Astrocyte of the cerebellum (primary cell): Measurements from ENCODE around the gene ARMC9.
"Not testable (repeated sequence)": the region's sequence is repeated elsewhere in the genome, so short reads cannot be mapped to it uniquely, and the experiment has no call there.

ENCODE experiments used
- DNase-seq: peaks from one replicate; pipeline ENCODE4 v3.0.0-alpha.2; 2011; ENCODE audit warnings: low read depth
- H3K4me3 ChIP-seq: 2 replicates; pipeline ENCODE4 v1.5.1; 2011; ENCODE audit warnings: mild to moderate bottlenecking, low read depth, low read length, moderate library complexity
- CTCF ChIP-seq: IDR thresholded peaks from 2 replicates; pipeline ENCODE4 v1.5.1; 2012; ENCODE audit warnings: low read length, low read depth, moderate library complexity, mild to moderate bottlenecking; ENCODE audit errors: missing control alignments
- in situ Hi-C: cut with HindIII; loops from 2 replicates; pipeline ENCODE4 v1.10.0; 2017; ENCODE audit warnings: low sequenced_read_pairs

Gene ARMC9

GRCh38 chr2:231343988-231344387 is 145.6 kb downstream of the ARMC9 start:
- in situ Hi-C loops, result no loop called here
- DNase-seq, result no peak
- no peak for TF ChIP-seq CTCF
- no peak overlapping the region for H3K4me3 ChIP-seq

DNA sequence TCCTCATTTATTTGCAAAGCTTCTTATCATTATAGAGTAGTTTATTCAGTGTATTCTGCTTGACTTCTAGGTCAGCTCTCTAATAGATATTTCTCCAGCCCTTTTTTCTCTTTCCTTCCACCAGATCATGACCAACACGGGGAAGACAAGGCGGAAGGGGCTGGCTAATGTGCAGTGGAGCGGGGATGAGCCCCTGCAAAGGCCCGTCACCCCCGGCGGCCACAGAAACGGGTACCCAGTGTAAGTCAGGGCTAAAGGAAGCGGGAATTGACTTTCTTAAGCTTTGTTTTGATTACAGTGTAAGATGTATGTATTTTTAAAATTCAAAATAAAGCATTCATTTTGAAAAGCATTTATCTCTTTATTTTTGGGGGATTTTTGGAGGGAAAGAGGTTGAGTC is 146.4 kb downstream of the ARMC9 start:
- TF ChIP-seq CTCF, result no peak
- in situ Hi-C loops, result no loop called here
- H3K4me3 ChIP-seq, result no peak overlapping the region
- no peak for DNase-seq

GRCh38 chr2:231347081-231347480 is 148.7 kb downstream of the ARMC9 start:
- TF ChIP-seq CTCF, result no peak
- DNase-seq, result no peak
- in situ Hi-C loops, result no loop called here

GRCh38 chr2:231347638-231348037 is 149.2 kb downstream of the ARMC9 start:
- no peak for DNase-seq
- in situ Hi-C loops, result no loop called here
- no peak overlapping the region for H3K4me3 ChIP-seq
- TF ChIP-seq CTCF, result no peak

More at GRCh38 chr2:231347081-231347480, 148.7 kb downstream of the ARMC9 start:
- no peak overlapping the region for H3K4me3 ChIP-seq

GRCh38 chr2:231348173-231348572 is 149.7 kb downstream of the ARMC9 start:
- no peak for DNase-seq
- no peak for TF ChIP-seq CTCF
- H3K4me3 ChIP-seq, result no peak overlapping the region
- in situ Hi-C loops, result no loop called here

DNA sequence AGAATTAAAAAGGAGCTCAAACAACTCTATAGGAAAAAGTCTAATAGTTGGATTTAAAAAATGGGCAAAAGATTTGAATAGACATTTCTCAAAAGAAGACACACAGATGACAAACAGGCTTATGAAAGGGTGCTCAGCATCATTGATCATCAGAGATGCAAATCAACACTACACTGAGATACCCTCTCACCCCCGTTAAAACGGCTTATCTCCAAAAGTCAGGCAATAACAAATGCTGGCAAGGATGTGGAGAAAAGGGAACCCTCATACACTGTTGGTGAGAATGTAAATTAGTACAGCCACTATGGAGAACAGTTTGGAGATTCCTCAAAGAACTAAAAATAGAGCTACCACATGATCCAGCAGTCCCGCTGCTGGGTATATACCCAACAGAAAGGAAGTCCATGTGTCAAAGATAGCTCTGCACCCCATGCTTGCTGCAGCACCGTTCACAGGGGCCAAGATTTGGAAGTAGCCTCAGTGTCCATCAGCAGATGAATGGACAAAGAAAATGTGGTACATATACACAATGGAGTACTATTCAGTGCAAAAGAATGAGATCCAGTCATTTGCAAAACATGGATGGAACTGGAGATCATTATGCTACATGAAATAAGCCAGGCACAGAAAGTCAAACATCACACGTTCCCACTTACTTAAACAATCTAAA is 150.4 kb downstream of the ARMC9 start:
- in situ Hi-C loops, result no loop called here
- no peak for TF ChIP-seq CTCF
- H3K4me3 ChIP-seq, result no peak overlapping the region
- no peak for DNase-seq

DNA sequence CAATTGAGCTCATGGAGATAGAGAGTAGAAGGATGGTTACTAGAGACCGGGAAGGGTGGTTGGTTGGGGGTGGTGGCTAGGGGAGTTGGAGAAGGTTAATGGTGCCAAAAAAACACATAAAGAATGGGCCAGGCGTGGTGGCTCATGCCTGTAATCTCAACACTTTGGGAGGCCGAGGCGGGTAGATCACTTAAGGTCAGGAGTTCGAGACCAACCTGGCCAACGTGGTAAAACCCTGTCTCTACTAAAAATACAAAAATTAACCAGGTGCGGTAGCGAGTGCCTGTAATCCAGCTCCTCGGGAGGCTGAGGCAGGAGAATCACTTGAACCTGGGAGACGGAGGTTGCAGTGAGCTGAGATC is 150.9 kb downstream of the ARMC9 start:
- in situ Hi-C loops, H3K4me3 ChIP-seq, DNase-seq: not testable (repeated sequence)
